Measurements from ENCODE around the gene KIAA2012.

The KIAA2012 gene

DNA sequence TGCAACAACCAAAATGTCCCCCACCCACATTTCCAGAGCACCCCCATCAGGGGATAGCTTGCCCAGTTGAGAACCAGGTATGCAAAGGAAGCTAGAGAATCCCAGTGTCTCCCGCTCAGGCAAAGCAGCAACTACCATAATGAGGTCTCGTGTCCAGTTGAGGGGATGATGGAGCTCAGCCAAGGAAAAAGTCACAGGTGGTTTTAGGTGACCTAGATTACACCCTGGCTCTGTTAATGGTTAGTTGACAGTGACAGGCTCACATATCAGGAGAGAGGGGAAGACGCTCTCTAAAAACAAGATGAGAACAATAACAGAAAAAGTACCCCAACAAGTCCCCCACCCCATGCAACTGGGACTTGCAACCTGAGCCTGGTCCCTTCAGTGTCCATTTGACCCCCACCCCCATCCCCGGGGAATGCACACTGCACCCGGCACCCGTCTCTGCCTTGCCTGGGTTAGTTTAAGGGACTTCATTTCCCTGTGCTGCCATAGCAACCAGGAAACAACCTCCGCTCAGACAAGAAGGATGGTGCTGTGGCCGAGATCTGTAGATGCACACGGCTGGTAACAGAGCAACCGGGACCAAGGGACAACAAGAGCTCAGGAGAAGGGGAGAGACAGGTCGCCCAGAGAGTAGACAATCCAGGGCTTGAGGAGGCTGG is at the start of gene KIAA2012:
TSS of gene KIAA2012 (plus strand) at position 519 of the 665 bp plus-strand sequence. CDS start 373 bp downstream, outside the sequence.
- H3K27ac ChIP-seq (ENCODE audit: low read depth, low read length) = no peak within 1 kb of the TSS
- no peaks in the 10 kb centered on the region for H3K36me3 ChIP-seq (ENCODE audit: control insufficient read depth, insufficient read depth, low read length)
- no peak within 1 kb of the TSS for H3K9ac ChIP-seq (ENCODE audit: low read length)
- 0 out of 2 replicates have a peak, but pooled peaks cover 7% of the 10 kb centered on the region for H3K4me1 ChIP-seq (ENCODE audit: control insufficient read depth, insufficient read depth, low read length)
- no peaks in the 10 kb centered on the region for H3K27me3 ChIP-seq (ENCODE audit: control insufficient read depth, insufficient read depth, low read length)
- no peaks in the 10 kb centered on the region for H3K9me3 ChIP-seq (ENCODE audit: control insufficient read depth, insufficient read depth, low read depth, low read length)
- H3K4me3 ChIP-seq (ENCODE audit: low read depth, low read length) = no peak within 1 kb of the TSS

DNA sequence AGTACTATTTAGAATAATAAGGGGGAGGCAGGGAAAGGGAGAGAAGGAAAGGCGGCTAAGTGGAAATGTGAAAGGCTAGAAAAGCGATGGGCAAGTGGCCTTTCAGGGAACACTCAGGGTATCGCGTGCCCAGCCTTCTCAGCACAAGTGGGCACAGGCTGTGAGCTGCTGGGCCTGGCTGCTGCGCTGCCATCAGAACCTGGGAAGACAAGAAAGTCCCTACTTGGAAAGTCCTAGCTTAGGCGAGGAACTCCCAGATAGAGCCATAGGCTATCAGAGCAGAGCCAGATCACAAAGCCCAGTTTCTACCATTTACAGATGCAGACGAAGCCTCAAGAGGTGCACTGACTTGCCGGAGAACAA is 49.2 kb upstream of the KIAA2012 start:
- Histone ChIP-seq H3K9me3 (ENCODE audit: control insufficient read depth, insufficient read depth, low read depth, low read length) (no peaks in the 10 kb centered on the region), H3K36me3 (ENCODE audit: control insufficient read depth, insufficient read depth, low read length) (no peaks in the 10 kb centered on the region), H3K27ac (ENCODE audit: low read depth, low read length) (peak overlapping the region; percentile 14; the same call in 1 of the 2 replicates), H3K4me3 (ENCODE audit: low read depth, low read length) (peak overlapping the region; percentile 39), H3K9ac (ENCODE audit: low read length) (peak overlapping the region; percentile 40), H3K27me3 (ENCODE audit: control insufficient read depth, insufficient read depth, low read length) (peaks cover 16% of the 10 kb centered on the region), H3K4me1 (ENCODE audit: control insufficient read depth, insufficient read depth, low read length) (peaks cover 50% of the 10 kb centered on the region)

DNA sequence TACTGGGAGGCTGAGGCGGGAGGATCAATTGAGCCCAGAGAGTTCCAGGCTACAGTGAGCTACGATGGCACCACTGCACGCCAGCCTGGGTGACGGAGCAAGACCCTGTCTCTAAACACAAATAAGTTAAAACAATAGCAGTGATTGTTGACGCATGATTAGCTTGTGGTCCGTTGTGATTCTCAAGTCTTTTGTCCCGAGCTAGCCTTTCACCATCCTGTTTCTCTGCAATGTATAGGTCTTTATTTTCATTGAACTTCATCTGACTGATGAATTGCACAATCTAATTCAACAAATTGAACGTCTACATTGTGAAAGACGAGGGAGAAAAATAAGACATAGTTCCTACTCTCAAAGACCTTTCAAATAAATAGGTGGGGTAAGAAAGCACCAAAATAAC is 48.2 kb upstream of the KIAA2012 start:
- Histone ChIP-seq H3K36me3 (ENCODE audit: control insufficient read depth, insufficient read depth, low read length) (no peaks in the 10 kb centered on the region), H3K27ac (ENCODE audit: low read depth, low read length) (no peak overlapping the region), H3K27me3 (ENCODE audit: control insufficient read depth, insufficient read depth, low read length) (peaks cover 16% of the 10 kb centered on the region)

DNA sequence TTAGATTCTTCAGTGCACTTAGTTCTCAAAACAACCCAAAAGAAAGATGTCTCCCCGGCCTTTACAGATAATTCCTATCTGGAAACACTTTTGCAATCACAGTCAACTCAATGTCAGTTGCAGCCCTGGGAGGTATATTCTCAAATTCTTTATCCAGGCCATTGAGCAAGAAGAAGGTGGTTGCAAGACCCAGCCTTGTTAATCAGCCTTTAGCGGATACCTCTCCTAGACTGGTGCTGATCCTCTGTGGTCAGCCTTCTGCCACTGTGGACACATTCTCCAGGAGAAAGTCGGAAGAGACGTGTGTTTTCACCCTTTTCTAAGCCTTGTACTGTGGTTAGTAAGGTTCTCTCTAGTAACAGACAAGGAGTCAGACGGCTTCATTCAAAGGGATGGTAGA is 47.2 kb upstream of the KIAA2012 start:
- no peak overlapping the region for H3K4me3 ChIP-seq (ENCODE audit: low read depth, low read length)
- H3K27me3 ChIP-seq (ENCODE audit: control insufficient read depth, insufficient read depth, low read length) = peaks cover 16% of the 10 kb centered on the region
- H3K36me3 ChIP-seq (ENCODE audit: control insufficient read depth, insufficient read depth, low read length) = no peaks in the 10 kb centered on the region
- no peak overlapping the region for H3K9ac ChIP-seq (ENCODE audit: low read length)
- no peak overlapping the region for H3K27ac ChIP-seq (ENCODE audit: low read depth, low read length)
- H3K4me1 ChIP-seq (ENCODE audit: control insufficient read depth, insufficient read depth, low read length) = peaks cover 50% of the 10 kb centered on the region
- H3K9me3 ChIP-seq (ENCODE audit: control insufficient read depth, insufficient read depth, low read depth, low read length) = no peaks in the 10 kb centered on the region

More for the DNA sequence above, 48.2 kb upstream of the KIAA2012 start:
- Histone ChIP-seq H3K9me3 (ENCODE audit: control insufficient read depth, insufficient read depth, low read depth, low read length) (no peaks in the 10 kb centered on the region), H3K4me3 (ENCODE audit: low read depth, low read length) (no peak overlapping the region), H3K4me1 (ENCODE audit: control insufficient read depth, insufficient read depth, low read length) (peaks cover 46% of the 10 kb centered on the region), H3K9ac (ENCODE audit: low read length) (no peak overlapping the region)

DNA sequence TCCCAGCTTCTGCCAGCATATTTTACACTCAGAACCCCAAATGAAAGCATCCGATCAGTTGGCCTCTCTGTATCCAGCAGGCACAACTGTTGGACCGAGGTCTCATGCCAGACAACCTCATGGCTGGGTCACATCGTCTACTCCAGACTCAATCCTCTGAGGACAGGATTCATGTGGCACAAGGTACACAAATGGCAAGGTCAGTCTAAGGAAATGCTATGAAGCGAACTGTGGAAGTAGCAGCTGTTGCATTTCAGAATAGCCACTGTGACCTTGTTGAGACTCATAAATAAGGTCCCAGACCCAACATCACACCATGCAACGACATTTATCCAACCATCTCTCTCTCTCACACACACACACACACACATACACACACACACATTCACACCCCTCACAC is 46.5 kb upstream of the KIAA2012 start:
- peaks cover 57% of the 10 kb centered on the region for H3K4me1 ChIP-seq (ENCODE audit: control insufficient read depth, insufficient read depth, low read length)
- H3K36me3 ChIP-seq (ENCODE audit: control insufficient read depth, insufficient read depth, low read length) = no peaks in the 10 kb centered on the region
- H3K27me3 ChIP-seq (ENCODE audit: control insufficient read depth, insufficient read depth, low read length) = peaks cover 16% of the 10 kb centered on the region
- no peak overlapping the region for H3K4me3 ChIP-seq (ENCODE audit: low read depth, low read length)
- no peak overlapping the region for H3K27ac ChIP-seq (ENCODE audit: low read depth, low read length)
- H3K9ac ChIP-seq (ENCODE audit: low read length) = no peak overlapping the region
- H3K9me3 ChIP-seq (ENCODE audit: control insufficient read depth, insufficient read depth, low read depth, low read length) = no peaks in the 10 kb centered on the region

DNA sequence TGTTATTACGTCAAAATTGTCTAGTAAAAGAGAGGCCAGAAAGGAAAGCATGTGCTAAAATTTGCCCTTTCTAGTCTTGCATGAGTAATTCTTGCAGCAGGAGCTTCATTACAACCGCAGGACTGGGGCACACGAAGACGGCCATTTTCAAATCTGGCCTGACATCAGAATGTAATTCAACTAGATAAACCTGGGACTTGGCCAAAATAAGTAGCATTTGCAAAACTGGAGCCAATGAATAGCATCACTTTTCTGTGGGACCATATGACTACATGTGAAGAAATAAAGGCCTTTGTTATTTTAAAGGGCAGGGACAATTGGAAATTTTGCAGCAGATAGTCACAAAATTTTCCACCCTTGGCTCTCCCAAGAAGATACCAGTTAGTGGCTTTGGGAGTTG is 42.4 kb upstream of the KIAA2012 start:
- Histone ChIP-seq H3K9ac (ENCODE audit: low read length) (no peak overlapping the region), H3K36me3 (ENCODE audit: control insufficient read depth, insufficient read depth, low read length) (peaks cover 11% of the 10 kb centered on the region), H3K4me3 (ENCODE audit: low read depth, low read length) (no peak overlapping the region), H3K27ac (ENCODE audit: low read depth, low read length) (peak overlapping the region; percentile 88; the same call in 1 of the 2 replicates), H3K4me1 (ENCODE audit: control insufficient read depth, insufficient read depth, low read length) (peaks cover 31% of the 10 kb centered on the region), H3K27me3 (ENCODE audit: control insufficient read depth, insufficient read depth, low read length) (peaks cover 19% of the 10 kb centered on the region), H3K9me3 (ENCODE audit: control insufficient read depth, insufficient read depth, low read depth, low read length) (no peaks in the 10 kb centered on the region)

DNA sequence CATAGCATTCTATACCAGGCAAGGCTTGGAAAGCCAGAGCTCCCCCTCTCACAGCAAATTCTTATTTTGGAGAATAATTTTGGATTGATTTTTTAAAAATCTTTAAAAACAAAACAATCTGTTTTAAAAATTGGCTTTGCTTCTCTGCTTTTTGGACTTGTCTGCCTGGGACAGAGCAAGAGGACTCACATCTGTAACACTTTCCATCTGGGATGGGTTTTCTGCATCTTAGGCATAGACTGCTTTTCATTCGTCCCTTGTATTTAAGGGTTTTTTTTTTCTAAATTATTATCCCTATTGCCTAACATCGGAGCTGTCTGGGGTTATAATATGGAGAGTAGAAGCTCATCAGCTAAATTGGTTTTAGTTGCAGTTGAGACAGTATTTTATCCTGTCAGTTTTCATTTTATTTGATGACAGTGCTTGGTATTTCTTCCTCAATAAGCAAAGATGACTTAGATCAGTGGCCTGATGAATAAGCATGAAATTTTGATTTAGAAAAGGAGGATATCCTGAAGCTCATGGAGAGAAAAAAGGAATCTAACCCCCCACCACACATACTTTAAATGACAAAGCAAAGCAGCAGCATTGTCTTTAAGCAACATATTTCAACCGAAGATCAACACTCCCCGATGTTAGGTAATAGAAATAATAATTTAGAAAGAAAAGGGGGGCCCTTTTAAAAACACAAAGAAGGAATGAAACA is 41.7 kb upstream of the KIAA2012 start:
- H3K4me3 ChIP-seq (ENCODE audit: low read depth, low read length) = peak overlapping the region; percentile 75
- peaks cover 24% of the 10 kb centered on the region for H3K4me1 ChIP-seq (ENCODE audit: control insufficient read depth, insufficient read depth, low read length)
- no peaks in the 10 kb centered on the region for H3K9me3 ChIP-seq (ENCODE audit: control insufficient read depth, insufficient read depth, low read depth, low read length)
- H3K9ac ChIP-seq (ENCODE audit: low read length) = no peak overlapping the region
- peaks cover 18% of the 10 kb centered on the region for H3K36me3 ChIP-seq (ENCODE audit: control insufficient read depth, insufficient read depth, low read length)
- H3K27me3 ChIP-seq (ENCODE audit: control insufficient read depth, insufficient read depth, low read length) = peaks cover 15% of the 10 kb centered on the region
- peak overlapping the region; percentile 88 for H3K27ac ChIP-seq (ENCODE audit: low read depth, low read length)

DNA sequence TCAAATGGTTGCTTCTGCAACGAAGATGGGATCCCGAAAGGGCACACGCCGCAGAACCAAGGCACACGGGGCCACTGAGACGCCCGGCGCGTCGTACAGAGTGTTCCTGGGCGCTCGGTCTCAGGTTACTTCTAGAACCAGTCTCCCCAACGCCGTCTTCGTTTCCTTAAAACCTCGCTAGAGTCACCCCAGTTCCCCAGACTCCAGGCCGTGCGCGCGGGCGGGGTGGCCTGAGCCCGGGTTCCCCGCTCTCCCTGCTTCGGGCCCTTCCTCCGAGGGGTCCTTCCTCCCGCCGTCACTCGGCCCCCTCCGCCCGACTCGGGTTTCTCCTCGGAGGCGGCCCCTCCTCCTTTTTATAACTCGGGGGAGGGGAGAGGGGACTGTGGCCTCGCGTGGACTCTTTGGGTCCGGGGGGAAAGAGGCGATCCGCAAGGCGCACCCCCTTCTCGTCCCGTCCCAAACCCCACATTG is 40.2 kb upstream of the KIAA2012 start:
- peaks cover 11% of the 10 kb centered on the region; the same call in 1 of the 2 replicates for H3K27me3 ChIP-seq (ENCODE audit: control insufficient read depth, insufficient read depth, low read length)
- no peaks in the 10 kb centered on the region for H3K9me3 ChIP-seq (ENCODE audit: control insufficient read depth, insufficient read depth, low read depth, low read length)
- peak overlapping the region; percentile 75 for H3K4me3 ChIP-seq (ENCODE audit: low read depth, low read length)
- H3K9ac ChIP-seq (ENCODE audit: low read length) = peak overlapping the region; percentile 95
- peak overlapping the region; percentile 88 for H3K27ac ChIP-seq (ENCODE audit: low read depth, low read length)
- peaks cover 20% of the 10 kb centered on the region for H3K4me1 ChIP-seq (ENCODE audit: control insufficient read depth, insufficient read depth, low read length)
- H3K36me3 ChIP-seq (ENCODE audit: control insufficient read depth, insufficient read depth, low read length) = peaks cover 32% of the 10 kb centered on the region

DNA sequence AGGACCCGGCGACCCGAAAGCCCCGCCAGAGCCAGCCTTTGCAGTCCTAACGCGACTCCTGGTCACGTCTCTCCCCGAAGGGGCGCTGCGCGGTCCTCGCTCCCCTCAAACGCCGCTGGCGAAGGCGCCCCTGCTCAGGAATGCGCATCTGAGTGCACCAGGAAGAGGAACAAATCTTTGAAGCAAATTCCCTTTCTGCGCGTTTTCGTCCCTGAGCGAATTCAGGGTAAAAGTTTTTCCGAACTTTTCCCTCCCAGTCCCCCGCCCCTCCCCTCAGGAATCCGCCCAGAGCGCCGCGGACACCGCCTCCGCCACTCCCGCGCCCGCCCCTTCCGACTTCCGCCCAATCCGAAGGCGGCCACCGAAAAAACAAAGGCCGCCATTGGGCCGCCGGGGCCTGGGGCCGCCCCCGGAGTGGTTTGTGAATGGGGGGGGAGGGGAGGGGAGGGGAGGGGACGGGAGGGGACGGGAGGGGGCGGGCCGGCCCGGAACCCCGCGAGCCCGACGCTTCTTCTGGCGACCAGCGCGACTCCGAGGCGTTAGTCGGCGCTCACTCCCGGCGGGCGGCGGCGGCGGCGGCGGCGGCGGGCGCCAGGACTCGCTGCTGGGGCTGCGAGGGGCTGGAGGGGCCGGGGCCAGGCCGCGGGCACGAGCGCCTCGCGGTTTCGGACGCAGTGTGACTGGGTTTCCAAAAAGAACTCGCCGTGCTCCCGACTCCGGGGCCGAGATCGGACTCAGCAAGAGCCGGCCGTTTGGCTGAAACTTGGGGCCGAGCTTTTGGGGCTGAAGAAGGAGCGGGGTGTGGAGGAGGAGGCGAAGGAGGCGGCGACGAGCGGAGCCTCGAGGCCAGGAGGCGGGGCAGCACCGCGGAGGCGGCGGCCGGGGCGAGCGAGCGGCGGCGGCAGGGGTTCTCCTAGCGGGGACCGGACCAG is 39.5 kb upstream of the KIAA2012 start, which contains the start of gene FZD7:
TSS of gene FZD7 (plus strand) at position 539 of the 932 bp plus-strand sequence. CDS start 793 bp downstream, outside the sequence.
- no peaks in the 10 kb centered on the region for H3K9me3 ChIP-seq (ENCODE audit: control insufficient read depth, insufficient read depth, low read depth, low read length)
- H3K27ac ChIP-seq (ENCODE audit: low read depth, low read length) = peak within 1 kb of the TSS; percentile 90
- H3K36me3 ChIP-seq (ENCODE audit: control insufficient read depth, insufficient read depth, low read length) = peaks cover 36% of the 10 kb centered on the region
- H3K9ac ChIP-seq (ENCODE audit: low read length) = peak within 1 kb of the TSS; percentile 95
- peak within 1 kb of the TSS; percentile 91 for H3K4me3 ChIP-seq (ENCODE audit: low read depth, low read length)
- peaks cover 23% of the 10 kb centered on the region for H3K4me1 ChIP-seq (ENCODE audit: control insufficient read depth, insufficient read depth, low read length)
- H3K27me3 ChIP-seq (ENCODE audit: control insufficient read depth, insufficient read depth, low read length) = peaks cover 11% of the 10 kb centered on the region; the same call in 1 of the 2 replicates

DNA sequence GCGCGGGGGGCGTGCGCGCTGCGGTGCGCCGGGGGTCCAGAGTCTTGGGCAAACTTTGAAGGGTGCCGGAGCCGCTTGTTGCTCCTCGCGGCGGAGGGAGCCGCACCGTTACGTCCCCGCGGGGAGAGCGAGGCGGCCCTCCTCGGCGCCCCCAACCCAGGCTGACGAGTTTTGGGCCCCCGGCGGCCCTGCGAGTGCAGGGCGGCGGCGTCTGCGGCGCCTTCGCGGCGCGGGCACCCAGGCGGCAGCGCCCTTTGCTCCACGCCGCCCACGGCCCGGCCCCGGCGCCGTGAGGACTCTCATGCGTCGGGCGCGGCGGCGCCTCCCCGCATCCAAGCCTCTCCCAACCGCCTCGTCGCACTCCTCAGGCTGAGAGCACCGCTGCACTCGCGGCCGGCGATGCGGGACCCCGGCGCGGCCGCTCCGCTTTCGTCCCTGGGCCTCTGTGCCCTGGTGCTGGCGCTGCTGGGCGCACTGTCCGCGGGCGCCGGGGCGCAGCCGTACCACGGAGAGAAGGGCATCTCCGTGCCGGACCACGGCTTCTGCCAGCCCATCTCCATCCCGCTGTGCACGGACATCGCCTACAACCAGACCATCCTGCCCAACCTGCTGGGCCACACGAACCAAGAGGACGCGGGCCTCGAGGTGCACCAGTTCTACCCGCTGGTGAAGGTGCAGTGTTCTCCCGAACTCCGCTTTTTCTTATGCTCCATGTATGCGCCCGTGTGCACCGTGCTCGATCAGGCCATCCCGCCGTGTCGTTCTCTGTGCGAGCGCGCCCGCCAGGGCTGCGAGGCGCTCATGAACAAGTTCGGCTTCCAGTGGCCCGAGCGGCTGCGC is 38.6 kb upstream of the KIAA2012 start:
- Histone ChIP-seq H3K27me3 (ENCODE audit: control insufficient read depth, insufficient read depth, low read length) (peaks cover 11% of the 10 kb centered on the region; the same call in 1 of the 2 replicates), H3K4me1 (ENCODE audit: control insufficient read depth, insufficient read depth, low read length) (peaks cover 32% of the 10 kb centered on the region), H3K9ac (ENCODE audit: low read length) (peak overlapping the region; percentile 90), H3K27ac (ENCODE audit: low read depth, low read length) (peak overlapping the region; percentile 90; the same call in 1 of the 2 replicates), H3K9me3 (ENCODE audit: control insufficient read depth, insufficient read depth, low read depth, low read length) (no peaks in the 10 kb centered on the region), H3K36me3 (ENCODE audit: control insufficient read depth, insufficient read depth, low read length) (peaks cover 36% of the 10 kb centered on the region), H3K4me3 (ENCODE audit: low read depth, low read length) (peak overlapping the region; percentile 91)
